H1 (cell line): ENCODE data around the gene ISOC1. TPM values are rescaled to one million over a fixed set of nuclear protein-coding genes. Genes with fewer than 3 reads are reported as not detected.

Source experiments
- CHD2 ChIP-seq: IDR thresholded peaks from 2 replicates; pipeline ENCODE4 v1.6.1; 2012; ENCODE audit warnings: low read length, improper control_type of control experiment
- CTCF ChIP-seq, 3 experiments: IDR thresholded peaks; 1 replicate in 2 of 3; 2 replicates in 1 of 3; pipeline versions ENCODE4 v1.5.1 to v1.6.1; 2011; ENCODE audit warnings: low read length in 3 of 3, mild to moderate bottlenecking in 3 of 3, inconsistent platforms in 2 of 3, low read depth in 1 of 3, moderate library complexity in 1 of 3; ENCODE audit not compliant: insufficient read depth in 1 of 3; ENCODE audit errors: control extremely low read depth in 1 of 3
- RXRA ChIP-seq: IDR thresholded peaks from 2 replicates; pipeline ENCODE4 v1.6.1; 2011; ENCODE audit warnings: low read depth, mild to moderate bottlenecking, low read length, moderate library complexity; ENCODE audit not compliant: insufficient read depth
- polyA plus RNA-seq, 7 experiments: library from polyadenylated mRNA; depleted of rRNA in 3 of 7; stranded (reverse) in 5 of 7; unstranded in 2 of 7; fragments of >200 nt in 5 of 7; fragments of 200-250 nt in 2 of 7; gene quantifications; 1 replicate in 5 of 7; 2 replicates in 1 of 7; 4 replicates in 1 of 7; pipeline versions ENCODE4 v1.2.1 to v1.2.3, GENCODE V29; 2011 to 2013; ENCODE audit warnings: missing spikeins in 2 of 7, mixed read lengths in 2 of 7
- total RNA-seq: library from RNA; stranded (reverse); fragmentation: NEBNext Ultra II Directional; extraction: Animal tissue kit (Norgen Biotek cat#: 25700); gene quantifications from 2 replicates; pipeline ENCODE4 v1.2.1, GENCODE V29; 2021

The ISOC1 gene
- total and polyA plus RNA-seq, 2 of the 8 experiments (the other 6 are each of a cell fraction or from before 2014, with no cell fraction given): 27.7 to 34.9 TPM

GRCh38 chr5:129115680-129116079, 21.1 kb downstream of the ISOC1 start (continued):
- TF ChIP-seq CTCF (IDR thresholded peaks at IDR 0.05; ENCODE audit: control extremely low read depth in 1 of 3, insufficient read depth in 1 of 3, low read depth in 1 of 3, low read length in 3 of 3): no peak
- TF ChIP-seq RXRA: no peak
- TF ChIP-seq CHD2: no peak
